Natural killer cell (primary cell): ENCODE results near the gene ARHGEF12. TPM values are rescaled to one million over a fixed set of nuclear protein-coding genes. Genes with fewer than 3 reads are reported as not detected.

Experiments
- ATAC-seq, 3 donors: fragments of 150-1000 bp in 2 of 3; fragments of 200-7000 bp in 1 of 3; cut with Tn5 transposase; 1 replicate in 1 of 3; 2 replicates in 2 of 3; pipeline ENCODE4 v1.10.0; 2021; ENCODE audit warnings: mild to moderate bottlenecking in 2 of 3, moderate library complexity in 2 of 3
- DNase-seq, 2 donors: peaks; one replicate each; pipeline versions ENCODE4 v3.0.0 to v3.0.0-alpha.2; 2013 to 2021; ENCODE audit warnings: mixed read lengths in 1 of 2
- H3K27ac ChIP-seq: one replicate; pipeline ENCODE4 v1.5.1; 2013; ENCODE audit warnings: mild to moderate bottlenecking, low read length
- H3K27me3 ChIP-seq: one replicate; pipeline ENCODE4 v1.6.1; 2013; ENCODE audit warnings: low read length; ENCODE audit not compliant: control insufficient read depth, insufficient read depth
- H3K36me3 ChIP-seq: one replicate; pipeline ENCODE4 v1.6.1; 2013; ENCODE audit warnings: low read length; ENCODE audit not compliant: control insufficient read depth, insufficient read depth
- H3K4me1 ChIP-seq: one replicate; pipeline ENCODE4 v1.6.1; 2013; ENCODE audit warnings: low read length; ENCODE audit not compliant: control insufficient read depth, insufficient read depth
- H3K4me3 ChIP-seq: one replicate; pipeline ENCODE4 v1.5.1; 2013; ENCODE audit warnings: low read length
- H3K9me3 ChIP-seq: one replicate; pipeline ENCODE4 v1.6.1; 2013; ENCODE audit warnings: low read length; ENCODE audit not compliant: control insufficient read depth, insufficient read depth
- H3K27ac Mint-ChIP-seq, 2 donors: one replicate each; pipeline ENCODE4 v1.8.0; 2022; ENCODE audit warnings: mild to moderate bottlenecking in 2 of 2, mixed read lengths in 2 of 2, moderate library complexity in 1 of 2
- H3K27me3 Mint-ChIP-seq, 2 donors: one replicate each; pipeline ENCODE4 v1.8.0; 2022; ENCODE audit warnings: low read depth in 2 of 2, mixed read lengths in 2 of 2
- H3K36me3 Mint-ChIP-seq: one replicate; pipeline ENCODE4 v1.8.0; 2022; ENCODE audit warnings: mixed read lengths
- H3K4me1 Mint-ChIP-seq, 2 donors: one replicate each; pipeline ENCODE4 v1.8.0; 2022; ENCODE audit warnings: mixed read lengths in 2 of 2
- H3K4me3 Mint-ChIP-seq: one replicate; pipeline ENCODE4 v1.8.0; 2022; ENCODE audit warnings: mild to moderate bottlenecking, moderate library complexity, mixed read lengths
- H3K9me3 Mint-ChIP-seq, 2 donors: one replicate each; pipeline ENCODE4 v1.8.0; 2022; ENCODE audit warnings: mixed read lengths in 2 of 2
- CTCF ChIP-seq: fragments of 200-600 bp; IDR thresholded peaks from one replicate; pipeline ENCODE4 v1.8.0; 2022; ENCODE audit warnings: antibody characterized with exemption
- WGBS: methylation state at CpG from one replicate; pipeline ENCODE4 v1.1.7; 2013; ENCODE audit warnings: missing lambda C conversion rate; ENCODE audit not compliant: insufficient coverage; 5-methylcytosine and 5-hydroxymethylcytosine counted together
- intact Hi-C: fragments of 100-400 bp; cut with micrococcal nuclease; formaldehyde crosslinking; loops from one replicate; pipeline ENCODE4 v1.14.2; 2022
- total RNA-seq, 4 donors: library from RNA; stranded (reverse); fragments of 120-200 nt in 1 of 4; gene quantifications; one replicate each; pipeline versions ENCODE4 v1.2.3 to v1.2.4, GENCODE V29; 2013 to 2022

The ARHGEF12 gene
- total RNA-seq, 3 donors from 2014 or later (not counting 1 experiment from before 2014, with no cell fraction given), result 38.4 to 52.3 (median 42.1) TPM

GRCh38 chr11:120343429-120343828 is 7.2 kb downstream of the ARHGEF12 start:
- no peaks in the 10 kb centered on the region for H3K36me3 ChIP-seq
- peaks cover 32 to 62% of the 10 kb centered on the region in 2 donors for H3K27me3 Mint-ChIP-seq
- peaks cover 55% of the 10 kb centered on the region for H3K27me3 ChIP-seq
- H3K4me3 ChIP-seq, result no peak overlapping the region
- peak overlapping the region; percentile 13 for H3K4me3 Mint-ChIP-seq
- H3K36me3 Mint-ChIP-seq, result peaks cover 9% of the 10 kb centered on the region
- H3K4me1 ChIP-seq, result peaks cover 23% of the 10 kb centered on the region
- no peaks in the 10 kb centered on the region for H3K9me3 ChIP-seq
- no peaks in the 10 kb centered on the region for H3K9me3 Mint-ChIP-seq
- no peak overlapping the region for H3K27ac Mint-ChIP-seq
- intact Hi-C loops, result no loop called here
- DNase-seq (no peak), ATAC-seq (no peak)
- H3K27ac ChIP-seq, result no peak overlapping the region
- 82% methylated on average over 2 of the region's 2 CpGs for WGBS
- H3K4me1 Mint-ChIP-seq, result peaks cover 52 to 55% of the 10 kb centered on the region in 2 donors
- TF ChIP-seq CTCF, result no peak

- peaks cover 9% of the 10 kb centered on the region for H3K36me3 Mint-ChIP-seq
- Histone ChIP-seq H3K4me3 (no peak overlapping the region), H3K9me3 (no peaks in the 10 kb centered on the region), H3K27ac (no peak overlapping the region), H3K4me1 (peaks cover 22% of the 10 kb centered on the region), H3K36me3 (no peaks in the 10 kb centered on the region), H3K27me3 (peaks cover 50% of the 10 kb centered on the region)
- WGBS, result 0% methylated on average over 1 of the region's 1 CpG
- ATAC-seq (peak; percentile 76 to 95 (median 86)), DNase-seq (peak in 1 of 2 donors; percentile 84)
- no peaks in the 10 kb centered on the region for H3K9me3 Mint-ChIP-seq
- H3K27me3 Mint-ChIP-seq, result peaks cover 35 to 61% of the 10 kb centered on the region in 2 donors
- peak overlapping the region; percentile 33 to 49 for H3K27ac Mint-ChIP-seq
- TF ChIP-seq CTCF, result no peak
- intact Hi-C loops, result no loop called here
- peaks cover 47 to 51% of the 10 kb centered on the region in 2 donors for H3K4me1 Mint-ChIP-seq
- H3K4me3 Mint-ChIP-seq, result peak overlapping the region; percentile 77
Measured at GRCh38 chr11:120344302-120345004, 8.2 kb downstream of the ARHGEF12 start.

- no peak overlapping the region for H3K27ac ChIP-seq
- H3K36me3 ChIP-seq, result no peaks in the 10 kb centered on the region
- Mint-ChIP-seq H3K4me3 (no peak overlapping the region), H3K4me1 (peaks cover 39 to 41% of the 10 kb centered on the region in 2 donors), H3K9me3 (no peaks in the 10 kb centered on the region), H3K27ac (no peak overlapping the region), H3K36me3 (no peaks in the 10 kb centered on the region), H3K27me3 (peaks cover 29 to 64% of the 10 kb centered on the region in 2 donors)
- TF ChIP-seq CTCF, result no peak
- no peak overlapping the region for H3K4me3 ChIP-seq
- H3K4me1 ChIP-seq, result peaks cover 20% of the 10 kb centered on the region
- DNase-seq (no peak), ATAC-seq (no peak)
- peaks cover 38% of the 10 kb centered on the region for H3K27me3 ChIP-seq
- H3K9me3 ChIP-seq, result no peaks in the 10 kb centered on the region
- intact Hi-C loops, result no loop called here
- WGBS, result 100% methylated on average over 1 of the region's 1 CpG
Measured at GRCh38 chr11:120346233-120346632, 10.0 kb downstream of the ARHGEF12 start.

DNA sequence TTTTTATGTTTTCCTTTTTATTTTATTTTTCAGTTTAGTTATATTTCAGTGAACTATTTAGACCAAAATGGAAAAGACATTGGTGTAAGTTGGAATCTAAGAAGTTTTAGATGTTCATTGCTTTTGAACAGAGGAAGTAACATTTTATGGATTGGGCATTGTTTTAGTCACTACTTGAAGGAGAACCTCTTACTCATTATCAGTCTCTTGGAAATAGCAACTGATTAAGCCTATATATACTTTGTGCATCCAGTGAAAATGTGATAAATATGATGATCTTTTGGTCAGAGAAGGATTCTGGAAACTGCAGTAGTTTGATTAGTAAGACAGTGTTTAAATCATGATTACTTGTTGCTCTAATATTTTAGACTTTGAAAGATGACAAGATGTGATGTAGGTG is 14.4 kb downstream of the ARHGEF12 start:
- peaks cover 30 to 31% of the 10 kb centered on the region in 2 donors for H3K4me1 Mint-ChIP-seq
- no peak overlapping the region for H3K27ac Mint-ChIP-seq
- intact Hi-C loops, result no loop called here
- peaks cover under 1% of the 10 kb centered on the region for H3K4me1 ChIP-seq
- H3K9me3 Mint-ChIP-seq, result no peaks in the 10 kb centered on the region
- H3K27ac ChIP-seq, result no peak overlapping the region
- H3K36me3 ChIP-seq, result no peaks in the 10 kb centered on the region
- H3K4me3 Mint-ChIP-seq, result no peak overlapping the region
- H3K36me3 Mint-ChIP-seq, result no peaks in the 10 kb centered on the region
- H3K4me3 ChIP-seq, result no peak overlapping the region
- DNase-seq (no peak), ATAC-seq (no peak)
- H3K27me3 Mint-ChIP-seq, result peaks cover 27 to 66% of the 10 kb centered on the region in 2 donors
- no peaks in the 10 kb centered on the region for H3K9me3 ChIP-seq
- TF ChIP-seq CTCF, result no peak
- peaks cover 16% of the 10 kb centered on the region for H3K27me3 ChIP-seq
